Dedifferentiated amniotic fluid mesenchymal stem cell (primary cell): ENCODE data around the gene C6orf15.

Source experiments
- DNase-seq: peaks from one replicate; pipeline ENCODE4 v3.0.0-alpha.2; 2016; ENCODE audit errors: extremely low spot score

The C6orf15 gene

DNA sequence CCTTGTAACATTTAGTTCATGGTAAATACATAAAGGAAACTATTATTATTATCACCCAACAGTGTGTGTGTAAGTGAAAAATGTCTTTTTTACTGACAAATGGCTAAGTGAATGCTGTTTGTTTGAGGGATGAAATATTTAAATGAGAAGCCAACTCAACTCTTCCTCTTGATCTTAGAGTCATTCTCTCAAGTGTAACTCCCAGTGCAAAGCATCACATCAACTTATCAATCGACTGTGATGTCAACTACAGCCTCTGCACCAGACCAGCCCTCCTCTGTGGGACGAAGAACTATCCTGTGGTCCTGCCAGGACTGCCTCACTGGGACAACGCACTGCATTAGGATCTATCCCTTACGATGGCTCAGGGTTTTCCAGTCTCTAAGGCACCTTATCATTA lies 5.3 kb downstream of the C6orf15 start:
- no peak for DNase-seq

DNA sequence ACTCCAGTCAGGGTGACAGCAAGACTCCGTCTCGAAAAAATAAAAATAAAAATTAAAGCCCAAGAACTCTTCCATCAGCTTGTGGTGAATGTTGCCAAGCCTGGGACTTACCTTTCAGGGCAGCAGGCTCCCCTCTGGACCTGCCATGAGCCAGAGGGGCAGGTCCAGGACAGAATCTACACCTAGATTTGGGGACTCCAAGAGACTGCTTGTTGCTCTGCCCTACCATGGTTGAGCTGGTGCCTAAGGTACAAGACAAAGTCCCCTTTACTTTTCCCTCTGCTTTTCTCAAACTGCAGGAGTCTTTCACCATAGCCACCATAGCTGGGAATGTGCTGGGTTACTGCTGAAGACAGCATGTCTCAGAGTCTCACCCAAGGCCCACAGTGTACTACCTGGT lies 9.2 kb downstream of the C6orf15 start:
- no peak for DNase-seq

- no peak for DNase-seq
Observed at GRCh38 chr6:31098449-31098938, 13.9 kb downstream of the C6orf15 start.

DNA sequence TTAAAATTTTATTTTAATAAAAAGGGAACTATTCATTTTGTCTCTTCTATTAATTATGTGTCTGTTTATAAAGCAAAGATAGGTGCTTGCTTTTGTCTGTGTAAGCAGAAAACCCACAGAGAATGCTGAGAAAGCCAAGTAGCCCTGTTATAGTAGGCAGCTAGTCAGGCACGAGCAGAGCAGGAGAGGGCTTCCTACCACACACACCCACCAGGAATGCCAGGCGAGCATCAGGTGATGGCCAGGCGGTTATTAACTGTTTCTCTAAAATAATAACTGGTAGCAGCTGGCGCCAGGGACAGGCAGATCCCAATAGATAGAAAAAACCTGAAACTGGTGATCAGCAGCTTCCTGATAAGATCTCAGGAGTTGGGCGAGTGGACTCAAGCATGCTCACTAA lies 15.7 kb downstream of the C6orf15 start:
- DNase-seq = no peak

GRCh38 chr6:31096215-31096614 lies 16.2 kb downstream of the C6orf15 start:
- no peak for DNase-seq

DNA sequence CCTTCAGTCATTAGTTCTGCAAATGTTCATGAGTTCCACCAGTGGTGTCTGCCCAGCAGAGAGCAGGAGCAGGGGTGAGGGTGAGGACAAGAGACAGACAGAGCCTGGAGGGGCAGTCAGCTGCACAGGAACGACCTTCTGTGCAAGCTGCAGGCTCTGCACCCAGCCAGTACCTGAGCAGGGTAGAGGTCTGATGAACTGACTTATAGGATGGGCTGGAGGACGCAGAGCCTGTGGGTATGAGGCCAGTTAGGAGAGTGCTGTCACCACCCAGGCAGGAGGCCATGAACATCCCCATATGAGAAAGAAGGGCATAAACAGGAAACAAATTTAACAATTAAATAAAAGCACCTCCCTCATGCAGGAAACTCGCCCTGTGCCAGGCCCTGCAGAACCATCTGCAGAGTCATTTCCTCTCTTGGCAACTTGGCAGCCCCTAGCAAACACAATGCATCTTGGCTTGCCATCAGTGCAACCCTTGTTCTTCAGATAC lies 17.9 kb downstream of the C6orf15 start:
- no peak for DNase-seq

GRCh38 chr6:31092769-31093505 lies 19.4 kb downstream of the C6orf15 start:
- DNase-seq = no peak

GRCh38 chr6:31092238-31092637 lies 20.1 kb downstream of the C6orf15 start:
- no peak for DNase-seq

- no peak for DNase-seq
Observed at GRCh38 chr6:31091680-31092079, 20.7 kb downstream of the C6orf15 start.

GRCh38 chr6:31090973-31091364 lies 21.4 kb downstream of the C6orf15 start:
- DNase-seq = no peak

DNA sequence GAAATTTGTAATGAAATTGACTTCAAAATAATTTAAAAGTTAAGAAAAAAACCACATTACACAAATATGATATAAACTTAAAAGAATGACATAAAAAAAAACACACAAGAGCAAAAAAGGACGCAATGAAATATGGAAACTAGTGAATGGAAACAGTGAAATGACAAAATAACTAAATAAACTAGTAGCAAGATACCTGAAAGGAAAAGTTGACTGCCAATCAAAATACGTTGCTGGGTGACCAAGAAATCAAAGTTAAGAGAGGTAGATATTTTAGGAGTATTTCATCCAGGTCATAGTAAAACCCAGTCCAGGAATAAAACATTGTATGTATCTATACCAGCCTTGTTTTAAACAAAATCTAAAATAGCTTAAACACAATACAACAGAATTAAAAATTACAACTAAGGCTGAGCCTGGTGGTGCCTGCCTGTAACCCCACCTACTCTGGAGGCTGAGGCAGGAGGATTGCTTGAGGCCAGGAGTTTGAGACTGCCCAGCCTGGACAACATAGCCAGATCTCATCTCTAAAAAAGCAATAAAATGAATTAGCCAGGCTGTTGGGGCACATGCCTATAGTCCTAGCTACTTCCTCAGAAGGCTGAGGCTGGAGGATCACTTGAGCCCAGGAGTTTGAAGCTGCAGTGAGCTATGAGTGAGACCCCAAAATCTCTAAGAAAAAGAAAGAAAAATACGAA lies 22.0 kb downstream of the C6orf15 start:
- DNase-seq = no peak

DNA sequence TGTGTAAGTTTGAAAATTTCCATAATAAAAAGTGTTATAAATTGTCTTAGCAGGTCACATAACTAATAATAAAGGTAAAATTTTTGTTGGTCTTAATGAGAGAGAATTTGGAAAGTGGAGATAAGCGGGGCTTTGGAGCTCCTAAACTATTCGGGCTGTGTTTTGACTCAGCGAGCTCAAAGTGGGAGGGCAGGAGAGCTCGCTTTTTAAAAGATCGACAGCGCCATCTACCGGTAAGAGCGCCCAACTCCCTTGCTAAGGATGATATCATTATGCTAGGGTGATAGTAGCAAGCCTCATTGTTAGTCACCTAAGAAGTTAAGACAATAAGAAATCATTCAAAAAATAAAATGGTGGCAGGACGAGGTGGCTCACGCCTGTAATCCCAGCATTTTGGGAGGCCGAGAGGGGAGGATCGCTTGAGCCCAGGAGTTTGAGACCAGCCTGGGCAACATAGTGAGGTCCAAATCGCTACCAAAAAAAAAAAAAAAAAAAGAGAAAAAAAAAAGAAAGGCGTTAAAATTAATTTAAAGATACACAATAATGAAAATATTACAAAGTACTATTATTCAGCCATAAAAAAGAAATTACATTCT lies 24.8 kb downstream of the C6orf15 start:
- DNase-seq = peak; percentile 94

GRCh38 chr6:31086788-31087440 lies 25.5 kb downstream of the C6orf15 start:
- peak; percentile 51 for DNase-seq

DNA sequence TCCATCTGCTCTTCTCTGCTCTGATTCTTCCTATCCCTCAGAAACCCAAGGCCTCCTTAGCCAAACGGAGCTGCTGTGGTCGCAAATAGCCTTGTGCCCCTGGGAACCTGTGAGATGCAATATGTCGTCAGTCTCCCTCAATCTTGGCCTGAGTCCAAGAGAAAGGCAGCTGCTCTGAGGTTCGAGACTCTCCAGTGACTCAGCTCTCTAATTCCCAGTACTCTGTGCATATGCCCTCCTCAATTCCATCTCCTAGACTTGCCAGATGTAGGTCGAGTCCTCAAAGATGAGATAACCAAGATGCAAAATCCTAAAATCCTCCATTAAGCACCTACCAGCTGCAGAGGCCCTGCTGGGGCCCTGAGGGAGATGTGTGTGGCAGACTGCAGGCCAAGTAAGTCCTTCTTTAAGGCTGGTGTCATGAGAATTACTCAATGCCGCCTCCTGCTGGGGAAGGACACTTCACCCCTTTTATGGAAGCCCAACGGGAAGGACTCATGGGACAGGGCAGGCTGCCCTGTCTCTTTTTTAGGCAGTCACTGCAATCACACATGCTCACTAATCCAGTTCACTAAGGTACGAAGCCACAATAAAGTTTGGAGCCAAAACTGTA lies 28.5 kb downstream of the C6orf15 start:
- peak; percentile 48 for DNase-seq

GRCh38 chr6:31081872-31082271 lies 30.5 kb downstream of the C6orf15 start:
- DNase-seq = no peak

GRCh38 chr6:31079656-31080261 lies 32.6 kb downstream of the C6orf15 start:
- DNase-seq = peak; percentile 83

DNA sequence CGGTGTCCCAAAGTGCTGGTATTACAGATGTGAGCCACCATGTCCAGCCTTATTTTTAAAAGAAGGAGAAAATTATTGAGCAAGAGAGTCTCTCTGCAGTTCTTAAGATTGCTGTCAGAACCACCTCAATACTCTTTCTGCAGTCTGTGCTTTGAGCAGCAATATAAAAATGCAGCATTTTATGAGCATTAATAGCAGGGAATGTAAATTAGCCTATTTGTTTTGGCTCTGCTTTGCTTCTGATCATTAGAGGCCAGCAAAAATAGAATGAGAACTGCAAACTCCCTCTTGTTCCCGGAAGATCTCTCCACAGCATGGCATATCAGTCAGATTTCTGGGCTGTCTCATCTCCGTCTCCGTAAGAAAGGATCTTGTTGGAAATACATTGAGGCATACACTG lies 35.8 kb downstream of the C6orf15 start:
- DNase-seq = no peak

GRCh38 chr6:31075528-31075927 lies 36.8 kb downstream of the C6orf15 start:
- no peak for DNase-seq

GRCh38 chr6:31074401-31074800 lies 38.0 kb downstream of the C6orf15 start:
- peak; percentile 57 for DNase-seq

DNA sequence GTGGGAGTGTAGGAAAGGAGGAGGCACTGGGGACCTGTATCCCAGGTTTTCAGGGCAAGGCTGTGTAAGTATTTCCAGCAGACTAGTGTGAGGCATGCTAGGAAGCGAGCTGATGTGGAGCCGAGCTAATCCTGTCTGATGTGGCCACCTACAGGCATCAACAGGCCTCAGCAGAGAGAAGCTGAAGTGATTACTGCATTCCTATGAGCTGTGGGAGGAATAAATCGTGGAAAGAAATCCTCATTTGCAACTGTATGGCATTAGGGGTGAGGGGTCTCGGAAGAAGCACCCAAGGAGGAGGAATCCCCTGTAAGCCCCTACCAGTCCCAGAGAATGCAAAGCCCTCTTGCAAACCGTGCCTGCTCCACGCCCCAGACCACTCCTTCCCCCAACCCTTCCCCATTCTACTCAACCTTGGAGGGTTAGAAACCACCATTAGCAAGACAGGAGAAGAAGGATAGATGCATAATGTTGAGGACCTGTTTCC lies 41.6 kb downstream of the C6orf15 start:
- DNase-seq = peak; percentile 77

DNA sequence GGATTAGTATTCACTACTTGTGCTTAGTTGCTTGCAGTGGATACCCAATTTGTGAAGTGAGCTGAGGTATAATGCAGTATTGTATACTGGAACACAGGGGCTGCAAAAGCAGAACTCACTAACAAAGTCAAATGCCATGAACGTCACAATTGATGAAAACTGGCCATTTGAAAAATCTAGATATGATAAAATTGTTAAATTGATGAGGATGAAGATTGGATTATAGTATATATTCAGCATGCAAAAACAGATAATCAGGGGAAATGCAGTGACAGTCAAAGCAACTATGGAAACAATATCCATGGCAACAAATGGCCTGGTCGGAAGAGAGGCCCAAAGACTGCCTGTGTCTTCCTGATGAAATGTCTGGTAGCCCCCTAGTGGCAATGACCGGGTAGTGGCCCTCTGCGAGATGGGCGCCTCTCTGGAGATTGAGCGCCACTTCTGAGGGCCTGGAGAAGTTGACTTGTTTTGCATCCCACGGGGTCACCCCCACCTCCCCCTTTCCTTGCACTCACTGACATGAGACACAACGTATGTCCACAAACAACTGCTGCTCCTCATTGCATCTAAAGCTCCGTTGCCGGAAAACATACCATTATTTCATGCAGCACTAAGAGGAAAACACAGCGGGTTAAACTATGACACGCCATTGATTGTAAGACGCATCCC lies 43.6 kb downstream of the C6orf15 start:
- DNase-seq = peak; percentile 71
